Neutrophil (primary cell): Measurements from ENCODE around the gene ZNF358.

ENCODE experiments used
- H3K27ac ChIP-seq: fragments of 200-600 bp; sonication (generic); 2 replicates; pipeline ENCODE4 v1.5.1; 2016; ENCODE audit warnings: mild to moderate bottlenecking, moderate library complexity
- H3K27me3 ChIP-seq: fragments of 200-600 bp; sonication (generic); 2 replicates; pipeline ENCODE4 v1.6.0; 2016; ENCODE audit warnings: mild to moderate bottlenecking
- H3K36me3 ChIP-seq: fragments of 200-600 bp; sonication (generic); 2 replicates; pipeline ENCODE4 v1.5.1; 2017
- H3K4me1 ChIP-seq, 2 experiments: fragments of 200-600 bp in 1 of 2; sonication (generic) in 1 of 2; 1 replicate in 1 of 2; 2 replicates in 1 of 2; pipeline versions ENCODE4 v1.5.1 to v1.6.1; 2013 to 2016; ENCODE audit warnings: low read depth in 1 of 2, low read length in 1 of 2, mild to moderate bottlenecking in 1 of 2, moderate library complexity in 1 of 2; ENCODE audit not compliant: control insufficient read depth in 1 of 2, insufficient read depth in 1 of 2
- H3K4me3 ChIP-seq, 2 experiments: fragments of 200-600 bp in 1 of 2; sonication (generic) in 1 of 2; 1 replicate in 1 of 2; 2 replicates in 1 of 2; pipeline ENCODE4 v1.5.1; 2013 to 2016; ENCODE audit warnings: low read depth in 1 of 2, low read length in 1 of 2, mild to moderate bottlenecking in 1 of 2, moderate library complexity in 1 of 2
- H3K9me3 ChIP-seq: fragments of 200-600 bp; sonication (generic); 2 replicates; pipeline ENCODE4 v1.5.1; 2016
- CTCF ChIP-seq: fragments of 200-600 bp; sonication (generic); IDR thresholded peaks from 2 replicates; pipeline ENCODE4 v1.5.1; 2016; ENCODE audit warnings: antibody characterized with exemption

ZNF358 gene

GRCh38 chr19:7509625-7510024 lies 6.3 kb upstream of the ZNF358 start:
- Histone ChIP-seq H3K27ac (no peak overlapping the region), H3K4me1 (peaks cover 10 to 17% of the 10 kb centered on the region in 2 experiments), H3K36me3 (no peaks in the 10 kb centered on the region), H3K4me3 (no peak overlapping the region), H3K9me3 (no peaks in the 10 kb centered on the region), H3K27me3 (peaks cover 89% of the 10 kb centered on the region)
- no peak for TF ChIP-seq CTCF

GRCh38 chr19:7512400-7512851 lies 3.5 kb upstream of the ZNF358 start:
- H3K27me3 ChIP-seq, result peaks cover 88% of the 10 kb centered on the region
- no peak overlapping the region for H3K4me3 ChIP-seq
- H3K36me3 ChIP-seq, result no peaks in the 10 kb centered on the region
- TF ChIP-seq CTCF, result no peak
- peaks cover 0 to 3% of the 10 kb centered on the region in 2 experiments for H3K4me1 ChIP-seq
- H3K27ac ChIP-seq, result no peak overlapping the region
- no peaks in the 10 kb centered on the region for H3K9me3 ChIP-seq

GRCh38 chr19:7513809-7514642 lies 1.9 kb upstream of the ZNF358 start:
- no peak overlapping the region for H3K27ac ChIP-seq
- H3K9me3 ChIP-seq, result no peaks in the 10 kb centered on the region
- H3K27me3 ChIP-seq, result peaks cover 90% of the 10 kb centered on the region
- no peak overlapping the region for H3K4me3 ChIP-seq
- peaks cover 0 to 3% of the 10 kb centered on the region in 2 experiments for H3K4me1 ChIP-seq
- no peaks in the 10 kb centered on the region for H3K36me3 ChIP-seq
- no peak for TF ChIP-seq CTCF

GRCh38 chr19:7515110-7515644 lies 726 bp upstream of the ZNF358 start:
- no peaks in the 10 kb centered on the region for H3K9me3 ChIP-seq
- no peak overlapping the region for H3K4me3 ChIP-seq
- H3K4me1 ChIP-seq, result peaks cover 0 to 3% of the 10 kb centered on the region in 2 experiments
- H3K36me3 ChIP-seq, result no peaks in the 10 kb centered on the region
- no peak for TF ChIP-seq CTCF
- H3K27me3 ChIP-seq, result peaks cover 82% of the 10 kb centered on the region
- no peak overlapping the region for H3K27ac ChIP-seq

GRCh38 chr19:7516333-7516732 lies 430 bp downstream of the ZNF358 start:
- Histone ChIP-seq H3K9me3 (no peaks in the 10 kb centered on the region), H3K27ac (no peak overlapping the region), H3K36me3 (no peaks in the 10 kb centered on the region), H3K27me3 (peaks cover 72% of the 10 kb centered on the region), H3K4me1 (peaks cover 0 to 3% of the 10 kb centered on the region in 2 experiments), H3K4me3 (no peak overlapping the region)
- no peak for TF ChIP-seq CTCF
